GM18526 (cell line): Measurements from ENCODE around the gene MOK.

ENCODE experiments used
- POLR2A ChIP-seq: IDR thresholded peaks from 3 replicates; pipeline ENCODE4 v1.6.1; 2011; ENCODE audit not compliant: insufficient read length; ENCODE audit errors: extremely low read depth

MOK gene

DNA sequence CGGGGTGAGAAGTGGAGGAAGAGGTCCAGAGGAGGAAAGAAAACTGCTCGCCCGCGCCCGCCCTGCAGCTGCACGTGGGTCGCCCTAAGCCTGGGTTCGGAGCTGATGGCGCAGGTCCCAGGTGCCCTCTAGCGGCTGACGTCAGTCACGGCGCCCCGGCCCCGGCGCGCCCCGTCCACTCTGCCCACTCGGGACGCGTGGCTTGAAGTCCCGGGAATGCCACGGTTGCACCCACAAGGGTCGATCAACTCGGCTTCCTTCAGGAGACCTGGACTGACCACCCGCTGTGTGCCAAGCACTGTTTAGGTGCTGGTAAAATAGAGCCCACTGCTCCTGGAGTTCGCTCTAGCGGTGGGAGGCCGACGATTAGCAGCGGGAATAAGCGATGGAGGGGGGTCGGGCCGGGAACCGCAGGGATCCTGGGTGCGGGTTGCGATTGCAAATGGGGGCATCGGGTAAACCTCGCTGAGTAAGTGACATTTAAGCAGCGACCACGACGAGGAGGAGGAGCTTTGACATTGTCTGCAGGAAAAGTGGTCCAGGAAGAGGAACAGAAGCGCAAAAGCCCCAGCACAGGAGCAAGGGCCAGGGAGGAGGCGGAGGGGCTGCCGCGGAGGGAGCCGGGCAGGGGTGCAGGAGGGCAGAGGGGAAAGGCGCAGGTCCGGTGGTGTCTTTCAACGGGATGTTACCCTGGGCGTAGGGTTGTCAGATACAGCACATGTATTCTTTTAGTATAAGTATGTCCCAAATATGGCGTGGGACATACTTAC lies 9.5 kb upstream of the MOK start:
- TF ChIP-seq POLR2A, result no peak

DNA sequence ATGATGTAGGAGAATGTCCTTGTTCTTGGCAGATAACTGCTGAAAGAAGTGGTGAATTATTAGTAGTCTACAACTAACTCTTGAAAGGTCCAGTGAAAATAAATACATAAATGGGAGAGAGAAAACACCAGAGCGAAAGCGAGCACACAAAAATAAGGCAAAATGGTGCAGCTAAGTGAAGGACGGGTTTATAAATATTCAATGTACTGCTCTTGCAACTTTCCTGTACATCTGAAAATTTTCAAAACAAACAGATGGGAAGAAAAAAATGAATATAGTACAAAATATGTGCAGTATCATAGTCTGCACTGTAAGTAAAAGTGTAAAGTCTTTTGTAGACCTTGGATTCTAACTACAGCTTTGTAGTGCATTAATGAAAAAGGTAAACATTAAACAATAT lies 1.3 kb downstream of the MOK start:
- no peak for TF ChIP-seq POLR2A

DNA sequence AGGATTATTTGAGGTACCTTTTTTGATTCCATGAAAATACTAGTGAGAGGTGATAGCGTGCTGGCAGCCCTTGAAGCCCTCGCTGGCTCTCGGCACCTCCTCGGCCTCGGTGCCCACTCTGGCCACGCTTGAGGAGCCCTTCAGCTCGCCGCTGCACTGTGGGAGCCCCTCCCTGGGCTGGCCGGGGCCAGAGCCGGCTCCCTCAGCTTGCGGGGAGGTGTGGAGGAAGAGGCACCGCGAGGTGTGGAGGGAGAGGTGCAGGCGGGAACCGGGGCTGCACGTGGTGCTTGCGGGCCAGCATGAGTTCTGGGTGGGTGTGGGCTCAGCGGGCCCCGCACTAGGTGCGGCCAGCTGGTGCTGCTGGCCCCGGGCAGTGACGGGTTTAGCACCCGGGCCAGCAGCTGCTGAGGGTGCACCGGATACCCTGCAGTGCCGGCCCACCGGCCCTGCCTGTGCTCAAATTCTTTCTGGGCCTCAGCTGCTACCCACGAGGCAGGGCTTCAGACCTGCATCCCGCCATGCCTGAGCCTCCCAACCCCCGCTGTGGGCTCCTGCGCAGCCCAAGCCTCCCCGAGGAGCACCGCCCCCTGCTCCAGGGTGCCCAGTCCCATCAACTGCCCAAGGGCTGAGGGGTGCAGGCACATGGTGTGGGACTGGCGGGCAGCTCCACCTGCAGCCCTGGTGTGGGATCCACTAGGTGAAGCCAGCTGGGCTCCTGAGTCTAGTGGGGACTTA lies 7.4 kb downstream of the MOK start:
- TF ChIP-seq POLR2A, result no peak

DNA sequence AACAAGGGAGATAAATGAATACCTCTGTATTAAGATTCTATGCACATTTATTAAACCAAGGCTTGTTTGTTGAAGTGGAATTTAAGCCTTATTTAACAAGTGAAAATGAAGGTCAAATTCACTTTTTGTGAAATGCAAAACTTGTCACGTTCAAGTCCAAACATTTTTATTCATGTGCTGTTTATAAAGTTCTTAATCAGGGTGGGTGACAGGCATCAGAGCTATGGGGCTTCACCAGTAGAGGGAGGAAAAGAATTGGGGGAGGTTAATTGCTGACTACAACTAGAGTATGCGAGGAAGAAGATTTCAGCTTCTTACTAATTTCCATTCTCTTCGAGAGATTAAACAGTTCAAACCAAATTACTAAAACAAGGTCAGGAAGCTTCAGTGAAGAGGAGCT lies 9.7 kb downstream of the MOK start:
- no peak for TF ChIP-seq POLR2A

DNA sequence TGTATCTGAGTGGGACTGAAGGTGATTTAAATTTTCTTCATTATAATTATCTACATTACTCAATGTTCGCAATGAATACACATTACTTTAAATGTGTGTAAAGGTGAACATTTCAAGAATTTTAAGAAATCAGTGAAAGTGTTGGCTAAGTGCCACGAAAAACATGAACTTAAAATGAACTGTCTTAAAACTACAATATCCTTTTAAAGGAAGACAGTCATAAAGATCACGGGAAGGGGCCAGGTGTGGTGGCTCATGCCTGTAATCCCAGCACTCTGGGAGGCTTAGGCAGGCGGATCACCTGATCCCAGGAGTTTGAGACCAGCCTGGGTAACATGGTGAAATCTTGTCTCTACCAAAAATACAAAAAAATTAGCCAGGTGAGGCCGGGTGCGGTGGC lies 11.2 kb downstream of the MOK start:
- TF ChIP-seq POLR2A, result no peak

DNA sequence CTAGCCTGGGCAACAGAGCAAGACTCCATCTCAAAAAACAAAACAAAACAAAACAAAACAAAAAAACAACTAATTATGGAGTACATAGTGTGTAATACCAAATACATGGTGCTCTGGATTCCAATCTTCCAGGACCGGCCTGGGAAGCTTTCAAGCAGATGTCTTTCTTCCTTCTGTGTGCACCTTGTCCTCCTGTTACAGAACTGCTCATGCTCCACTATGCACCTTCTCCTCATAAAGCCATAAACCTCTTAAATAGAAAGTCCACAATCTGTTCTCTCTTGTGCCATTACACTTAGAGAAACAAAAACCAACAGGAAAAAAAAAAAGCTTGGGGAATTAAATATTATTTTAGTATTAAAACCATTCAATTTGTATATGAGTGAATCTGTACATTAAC lies 12.5 kb downstream of the MOK start:
- no peak for TF ChIP-seq POLR2A

DNA sequence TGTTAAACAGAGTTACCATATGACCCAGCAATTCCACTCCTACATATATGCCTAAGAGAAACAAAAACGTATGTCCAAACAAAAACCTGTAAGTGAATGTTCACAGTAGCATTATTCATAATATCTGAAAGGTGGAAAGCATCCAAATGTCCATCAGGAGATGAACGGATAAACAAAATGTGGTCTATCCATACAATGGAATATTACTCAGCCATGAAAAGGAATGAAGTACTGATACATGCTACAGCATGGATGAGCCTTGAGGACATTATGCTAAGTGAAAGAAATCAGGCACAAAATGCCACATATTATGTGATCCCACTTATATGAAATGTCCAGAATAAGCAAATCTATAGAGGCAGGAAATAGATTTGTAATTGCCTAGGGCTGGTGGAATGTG lies 16.8 kb downstream of the MOK start:
- no peak for TF ChIP-seq POLR2A

DNA sequence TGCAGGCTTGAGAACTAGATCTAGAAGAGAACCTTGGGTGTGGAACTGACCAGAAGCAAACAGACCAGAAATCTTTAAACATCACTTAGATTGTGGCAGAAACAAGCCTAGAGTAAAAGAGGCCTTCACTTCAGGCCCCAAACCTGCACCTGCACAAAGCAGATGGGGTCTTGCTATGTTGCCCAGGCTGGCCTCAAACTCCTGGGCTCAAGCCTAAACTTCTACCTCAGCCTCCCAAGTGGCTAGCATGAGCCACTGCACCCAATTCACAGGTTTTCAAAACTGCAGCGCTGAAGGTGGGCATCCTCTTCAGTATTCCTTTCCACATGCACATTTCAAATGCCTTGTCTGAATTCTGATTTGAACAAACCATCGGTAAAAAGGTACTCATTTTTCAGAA lies 19.9 kb downstream of the MOK start:
- no peak for TF ChIP-seq POLR2A

DNA sequence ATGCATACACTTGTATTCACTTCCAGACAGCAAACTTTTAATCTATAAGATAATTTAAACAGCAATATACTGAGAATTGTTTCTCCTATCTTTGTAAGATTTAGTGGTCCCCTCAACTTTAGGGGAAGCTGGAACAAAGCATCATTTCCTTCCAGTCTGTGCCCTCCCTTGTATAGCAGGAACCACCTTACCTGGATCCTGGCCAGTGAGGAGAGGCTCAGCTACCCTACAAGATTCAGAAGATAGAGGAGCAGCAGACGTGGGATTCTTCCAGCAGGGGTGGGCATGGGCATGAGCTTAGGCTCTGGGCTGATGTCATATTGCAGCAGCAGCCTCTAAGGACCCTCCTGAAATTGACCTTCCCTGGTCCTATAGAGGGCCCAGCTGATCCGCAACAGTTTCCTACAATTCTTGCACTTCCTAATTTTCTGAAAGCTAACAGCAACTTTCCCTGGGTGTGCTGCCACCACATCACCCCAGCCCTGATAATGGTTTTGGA lies 21.3 kb downstream of the MOK start:
- TF ChIP-seq POLR2A, result no peak

DNA sequence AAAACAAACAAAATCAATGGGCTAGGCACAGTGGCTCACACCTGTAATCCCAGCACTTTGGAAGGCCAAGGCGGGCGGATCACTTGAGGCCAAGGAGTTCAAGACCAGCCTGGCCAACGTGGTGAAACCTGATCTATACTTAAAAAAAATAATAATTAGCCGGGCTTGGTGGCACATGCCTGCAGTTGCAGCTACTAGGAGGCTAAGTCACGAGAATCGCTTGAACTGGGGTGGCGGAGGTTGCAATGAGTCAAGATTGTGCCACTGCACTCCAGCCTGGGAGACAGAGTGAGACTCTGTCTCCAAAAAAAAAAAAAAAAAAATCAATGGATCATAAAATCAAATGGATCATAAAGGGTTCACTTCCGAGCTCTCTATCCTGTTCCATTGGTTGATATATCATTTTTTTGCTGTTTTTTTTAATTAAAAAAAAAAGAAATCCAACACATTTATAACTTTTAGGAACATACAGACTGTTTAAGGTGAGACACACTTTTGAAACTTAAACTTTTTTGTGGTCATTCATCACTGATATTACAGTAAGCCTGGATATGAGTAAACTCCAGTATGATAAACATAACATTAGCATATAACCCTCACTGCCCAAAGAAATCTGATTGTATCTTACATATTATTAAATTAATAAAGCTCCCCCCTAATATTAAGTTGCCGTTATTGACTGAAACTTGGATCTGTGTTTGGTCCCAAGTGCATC lies 22.1 kb downstream of the MOK start:
- TF ChIP-seq POLR2A, result no peak

DNA sequence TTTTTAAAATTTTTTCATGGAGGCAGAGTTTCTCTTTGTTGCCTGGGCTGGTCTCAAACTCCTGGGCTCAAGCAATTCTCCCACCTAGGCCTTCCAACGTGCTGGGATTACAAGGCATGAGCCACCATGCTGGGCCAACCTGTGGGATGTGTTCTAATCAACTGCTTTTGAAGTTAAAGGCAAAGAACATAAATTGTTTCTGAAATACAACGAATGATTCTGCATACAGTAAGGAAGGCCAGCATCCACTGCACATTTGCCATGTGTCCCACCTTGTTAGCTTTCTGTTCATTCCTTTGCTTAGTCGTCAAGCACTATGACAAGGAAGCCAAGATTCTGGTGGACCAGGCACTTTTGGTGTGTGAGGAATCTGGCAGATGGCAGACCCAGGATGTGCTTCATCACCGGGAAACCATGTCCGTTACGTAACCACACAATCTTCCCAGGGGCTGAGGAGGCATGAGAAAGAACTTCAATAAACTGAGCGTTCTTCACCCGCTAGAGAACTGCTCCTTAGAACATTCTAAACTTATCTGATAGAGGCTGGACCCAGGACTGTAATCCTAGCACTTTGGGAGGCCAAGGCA lies 24.5 kb downstream of the MOK start:
- TF ChIP-seq POLR2A, result no peak

DNA sequence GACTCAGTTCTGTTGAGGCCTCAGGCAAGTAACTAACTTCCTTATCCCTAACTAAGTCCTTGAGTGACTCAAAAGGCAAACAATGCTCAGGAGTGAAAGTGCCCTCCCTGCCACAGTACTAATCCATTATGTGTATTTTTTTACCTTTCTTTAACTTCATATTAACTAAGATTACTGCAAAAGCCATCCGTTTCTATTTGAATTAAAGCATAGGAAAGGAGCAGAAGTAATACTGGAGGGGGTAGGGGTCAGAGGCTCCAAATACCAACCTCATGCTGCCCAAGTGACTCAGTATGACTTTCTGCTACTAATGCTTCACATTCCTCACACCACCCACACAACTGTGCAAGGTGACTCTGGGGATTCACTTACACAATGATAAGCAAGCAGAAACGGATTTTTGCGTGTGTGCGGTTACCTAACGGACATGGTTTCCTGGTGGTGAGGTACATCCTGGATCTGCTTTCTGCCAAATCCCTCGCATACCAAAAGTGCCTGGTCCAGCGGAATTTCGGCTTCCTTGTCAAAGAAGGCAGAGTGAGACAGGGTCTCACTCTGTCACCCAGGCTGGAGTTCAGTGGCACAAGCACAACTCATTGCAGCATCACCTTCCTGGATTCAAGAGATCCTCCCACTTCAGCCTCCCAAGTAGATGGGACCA lies 25.1 kb downstream of the MOK start:
- TF ChIP-seq POLR2A, result no peak

DNA sequence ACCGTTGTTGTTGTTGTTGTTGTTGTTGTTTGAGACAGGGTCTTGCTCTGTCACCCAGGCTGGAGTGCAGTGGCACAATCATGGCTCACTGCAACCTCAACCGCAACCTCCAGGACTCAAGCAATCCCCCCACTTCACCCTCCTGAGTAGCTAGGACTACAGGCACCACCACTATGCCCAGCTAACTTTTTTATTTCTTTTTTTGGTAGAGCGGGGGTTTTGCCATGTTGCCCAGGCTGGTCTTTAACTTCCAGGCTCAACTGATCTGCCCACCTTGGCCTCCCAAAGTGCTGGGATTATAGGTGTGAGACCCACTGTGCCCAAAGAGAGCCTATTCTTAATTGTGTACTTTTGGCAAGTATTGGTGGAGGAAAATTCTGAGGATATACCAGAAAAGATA lies 25.7 kb downstream of the MOK start:
- no peak for TF ChIP-seq POLR2A

DNA sequence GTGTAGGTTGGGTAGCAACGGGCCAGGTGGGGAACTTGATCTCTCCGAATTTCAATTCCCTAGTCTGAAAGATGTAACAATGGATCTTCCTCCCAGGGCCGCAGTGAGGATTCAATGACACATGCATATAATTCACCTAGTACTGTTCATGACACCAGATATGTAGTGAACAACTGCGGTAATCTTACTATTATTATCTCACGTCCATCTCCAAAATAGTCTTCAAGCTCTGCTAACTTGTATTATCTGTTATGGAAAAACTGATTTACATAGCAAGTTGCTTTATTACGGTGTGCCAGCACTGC lies 26.4 kb downstream of the MOK start:
- no peak for TF ChIP-seq POLR2A
